A549 (cell line): ENCODE data around the gene SLC13A5.

Experiments used
- CHD2 ChIP-seq: fragments of 150-350 bp; IDR thresholded peaks from 2 replicates; pipeline ENCODE4 v1.6.1; 2014; ENCODE audit warnings: low read length; ENCODE audit not compliant: partially characterized antibody
- EP300 ChIP-seq, 2 experiments: fragments of >200 bp; sonication (Bioruptor Twin); formaldehyde crosslinking; IDR thresholded peaks; 2 replicates in 1 of 2; 3 replicates in 1 of 2; pipeline ENCODE4 v1.6.1; 2016 to 2017
- GATA3 ChIP-seq: IDR thresholded peaks from 2 replicates; pipeline ENCODE4 v1.6.1; 2012; ENCODE audit warnings: borderline replicate concordance
- JUN ChIP-seq, 2 experiments: fragments of >200 bp; sonication (Bioruptor Twin); formaldehyde crosslinking; IDR thresholded peaks; 2 replicates in 1 of 2; 3 replicates in 1 of 2; pipeline ENCODE4 v1.6.1; 2016 to 2017
- KDM5A ChIP-seq: fragments of 200-600 bp; sonication (generic); IDR thresholded peaks from 2 replicates; pipeline ENCODE4 v1.6.1; 2016; ENCODE audit warnings: antibody characterized with exemption, mild to moderate bottlenecking
- NR3C1 ChIP-seq: fragments of >200 bp; sonication (Bioruptor Twin); formaldehyde crosslinking; IDR thresholded peaks from 3 replicates; pipeline ENCODE4 v1.6.1; 2017
- POLR2A ChIP-seq: IDR thresholded peaks from 2 replicates; pipeline ENCODE4 v1.6.1; 2012; ENCODE audit warnings: mild to moderate bottlenecking, low read length
- RFX5 ChIP-seq: fragments of 450-650 bp; IDR thresholded peaks from 2 replicates; pipeline ENCODE4 v1.7.1; 2014; ENCODE audit warnings: antibody characterized with exemption, mild to moderate bottlenecking, moderate library complexity
- SMC3 ChIP-seq: fragments of >200 bp; sonication (Bioruptor Twin); formaldehyde crosslinking; IDR thresholded peaks from 3 replicates; pipeline ENCODE4 v1.6.1; 2018; ENCODE audit warnings: inconsistent platforms
- ZC3H11A ChIP-seq: fragments of 450-650 bp; IDR thresholded peaks from 2 replicates; pipeline ENCODE4 v1.6.1; 2014; ENCODE audit warnings: antibody characterized with exemption, mild to moderate bottlenecking
- TF ChIP-seq, protein P1 (sequence below): fragments of >200 bp; sonication (Bioruptor Twin); formaldehyde crosslinking; IDR thresholded peaks from 3 replicates; pipeline ENCODE4 v1.5.1; 2016
- TF ChIP-seq, protein P2 (sequence below): fragments of 450-650 bp; IDR thresholded peaks from 2 replicates; pipeline ENCODE4 v1.6.1; 2014; ENCODE audit warnings: antibody characterized with exemption
- TF ChIP-seq, protein P3 (sequence below): fragments of 150-350 bp; IDR thresholded peaks from 2 replicates; pipeline ENCODE4 v1.6.1; 2014; ENCODE audit warnings: low read depth, mild to moderate bottlenecking, low read length
- TF ChIP-seq, protein P4 (sequence below): IDR thresholded peaks from 2 replicates; pipeline ENCODE4 v1.6.1; 2012

DNA sequence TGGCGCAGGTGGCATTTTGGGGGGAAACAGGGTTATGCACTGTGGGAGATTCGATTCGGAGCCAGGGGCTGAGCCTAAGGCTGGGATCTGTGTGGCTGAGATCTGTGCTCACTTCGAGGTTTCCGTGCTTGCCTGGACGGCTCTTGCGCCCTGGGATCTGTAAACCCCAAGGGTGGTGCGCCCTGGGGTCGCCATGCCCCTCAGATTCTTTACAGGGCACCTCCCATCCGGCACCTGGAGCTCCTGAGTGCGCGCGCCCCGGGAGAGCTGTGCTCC is 377 bp downstream of the SLC13A5 start:
- TF ChIP-seq, protein P1, sequence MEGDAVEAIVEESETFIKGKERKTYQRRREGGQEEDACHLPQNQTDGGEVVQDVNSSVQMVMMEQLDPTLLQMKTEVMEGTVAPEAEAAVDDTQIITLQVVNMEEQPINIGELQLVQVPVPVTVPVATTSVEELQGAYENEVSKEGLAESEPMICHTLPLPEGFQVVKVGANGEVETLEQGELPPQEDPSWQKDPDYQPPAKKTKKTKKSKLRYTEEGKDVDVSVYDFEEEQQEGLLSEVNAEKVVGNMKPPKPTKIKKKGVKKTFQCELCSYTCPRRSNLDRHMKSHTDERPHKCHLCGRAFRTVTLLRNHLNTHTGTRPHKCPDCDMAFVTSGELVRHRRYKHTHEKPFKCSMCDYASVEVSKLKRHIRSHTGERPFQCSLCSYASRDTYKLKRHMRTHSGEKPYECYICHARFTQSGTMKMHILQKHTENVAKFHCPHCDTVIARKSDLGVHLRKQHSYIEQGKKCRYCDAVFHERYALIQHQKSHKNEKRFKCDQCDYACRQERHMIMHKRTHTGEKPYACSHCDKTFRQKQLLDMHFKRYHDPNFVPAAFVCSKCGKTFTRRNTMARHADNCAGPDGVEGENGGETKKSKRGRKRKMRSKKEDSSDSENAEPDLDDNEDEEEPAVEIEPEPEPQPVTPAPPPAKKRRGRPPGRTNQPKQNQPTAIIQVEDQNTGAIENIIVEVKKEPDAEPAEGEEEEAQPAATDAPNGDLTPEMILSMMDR = no peak
- TF ChIP-seq, protein P2, sequence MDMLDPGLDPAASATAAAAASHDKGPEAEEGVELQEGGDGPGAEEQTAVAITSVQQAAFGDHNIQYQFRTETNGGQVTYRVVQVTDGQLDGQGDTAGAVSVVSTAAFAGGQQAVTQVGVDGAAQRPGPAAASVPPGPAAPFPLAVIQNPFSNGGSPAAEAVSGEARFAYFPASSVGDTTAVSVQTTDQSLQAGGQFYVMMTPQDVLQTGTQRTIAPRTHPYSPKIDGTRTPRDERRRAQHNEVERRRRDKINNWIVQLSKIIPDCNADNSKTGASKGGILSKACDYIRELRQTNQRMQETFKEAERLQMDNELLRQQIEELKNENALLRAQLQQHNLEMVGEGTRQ = no peak
- TF ChIP-seq JUN (IDR thresholded peaks at IDR 0.05) (no peak), EP300 (IDR thresholded peaks at IDR 0.05) (no peak), RFX5 (no peak), POLR2A (no peak), NR3C1 (no peak), KDM5A (no peak), SMC3 (no peak), GATA3 (no peak), CHD2 (no peak), ZC3H11A (no peak)
- TF ChIP-seq, protein P3, sequence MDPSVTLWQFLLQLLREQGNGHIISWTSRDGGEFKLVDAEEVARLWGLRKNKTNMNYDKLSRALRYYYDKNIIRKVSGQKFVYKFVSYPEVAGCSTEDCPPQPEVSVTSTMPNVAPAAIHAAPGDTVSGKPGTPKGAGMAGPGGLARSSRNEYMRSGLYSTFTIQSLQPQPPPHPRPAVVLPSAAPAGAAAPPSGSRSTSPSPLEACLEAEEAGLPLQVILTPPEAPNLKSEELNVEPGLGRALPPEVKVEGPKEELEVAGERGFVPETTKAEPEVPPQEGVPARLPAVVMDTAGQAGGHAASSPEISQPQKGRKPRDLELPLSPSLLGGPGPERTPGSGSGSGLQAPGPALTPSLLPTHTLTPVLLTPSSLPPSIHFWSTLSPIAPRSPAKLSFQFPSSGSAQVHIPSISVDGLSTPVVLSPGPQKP = no peak
- TF ChIP-seq, protein P4, sequence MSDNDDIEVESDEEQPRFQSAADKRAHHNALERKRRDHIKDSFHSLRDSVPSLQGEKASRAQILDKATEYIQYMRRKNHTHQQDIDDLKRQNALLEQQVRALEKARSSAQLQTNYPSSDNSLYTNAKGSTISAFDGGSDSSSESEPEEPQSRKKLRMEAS = no peak
